Left renal pelvis (tissue), 4 donors: Measurements from ENCODE around the gene TUBB4B. TPM values are rescaled to one million over a fixed set of nuclear protein-coding genes. Genes with fewer than 3 reads are reported as not detected.
"Not testable (repeated sequence)": the region's sequence is repeated elsewhere in the genome, so short reads cannot be mapped to it uniquely, and the experiment has no call there.

Source experiments
- DNase-seq, 4 donors: peaks; one replicate each; pipeline ENCODE4 v3.0.0-alpha.2; 2013; ENCODE audit warnings: low read depth in 4 of 4, low spot score in 3 of 4
- polyA plus RNA-seq, 4 donors: library from polyadenylated mRNA; unstranded; fragments of 120-200 nt; gene quantifications; one replicate each; pipeline ENCODE4 v1.2.1, GENCODE V29; 2013; ENCODE audit not compliant: insufficient read length in 4 of 4

TUBB4B gene
- polyA plus RNA-seq, 4 donors, result 149 to 396 (median 315) TPM

DNA sequence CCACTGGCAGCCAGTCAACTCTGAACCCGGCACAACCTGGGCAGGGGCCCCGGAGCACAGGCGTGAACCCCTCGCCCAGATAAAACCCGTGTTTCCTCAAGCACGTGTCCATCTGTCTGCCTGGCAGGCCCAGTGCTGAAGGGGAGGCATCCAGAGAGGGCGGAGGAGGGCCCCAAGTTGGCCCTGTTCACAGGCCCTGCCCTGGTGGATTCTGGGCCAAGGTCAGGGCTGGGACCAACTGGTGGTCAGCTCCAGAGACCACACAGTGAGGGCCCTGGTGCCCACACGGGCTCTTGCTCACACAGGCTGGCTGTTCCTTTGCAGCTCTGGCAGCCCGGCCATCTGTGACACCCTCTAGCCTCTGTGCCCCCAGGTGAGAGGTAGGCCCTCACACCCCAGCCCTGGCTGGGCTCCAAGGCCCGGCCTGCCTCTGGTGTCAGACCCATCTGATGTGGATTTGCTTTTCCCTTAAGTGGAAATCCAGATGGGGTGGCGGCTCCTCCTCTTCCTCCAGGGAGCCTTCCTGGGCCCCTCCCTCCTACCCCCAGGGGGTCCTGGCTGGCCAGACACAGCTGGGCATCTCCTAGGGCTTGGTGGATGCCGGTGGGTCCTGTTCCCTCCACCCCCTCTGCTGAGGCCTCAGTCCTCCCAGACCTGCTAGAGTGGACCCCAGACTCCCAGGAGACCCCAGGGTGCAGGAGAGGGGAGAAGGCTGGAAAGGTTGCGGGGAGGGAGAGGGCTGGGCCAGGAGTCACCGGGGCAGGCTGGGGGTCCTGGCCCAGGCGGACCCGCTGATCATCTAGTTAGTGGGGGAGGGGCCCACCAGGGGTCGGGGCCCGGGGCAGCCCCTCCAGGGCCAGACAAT lies 9.5 kb downstream of the TUBB4B start:
- DNase-seq, result no peak

DNA sequence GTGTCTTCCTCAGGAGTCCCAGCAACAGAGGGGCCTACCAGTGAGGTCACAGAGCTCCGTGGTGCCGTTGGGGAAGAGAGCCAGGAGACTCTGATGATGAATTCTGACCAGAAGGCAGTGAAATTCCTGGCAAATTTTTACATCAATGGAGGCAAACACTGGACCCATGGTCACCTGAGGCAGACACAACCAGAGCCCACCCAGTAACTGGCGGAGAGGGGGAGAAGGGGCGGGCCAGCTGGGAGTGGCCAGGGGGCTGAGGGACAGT lies 10.0 kb downstream of the TUBB4B start, which contains the start of gene STPG3:
TSS of gene STPG3 (plus strand) at position 93 of the 268 bp plus-strand sequence. CDS start at position 94, 1 bp downstream.
- DNase-seq, result no peak

GRCh38 chr9:137251490-137252268 lies 10.6 kb downstream of the TUBB4B start:
- DNase-seq, result no peak

- DNase-seq, result no peak
These were observed 11.7 kb downstream of the TUBB4B start for GRCh38 chr9:137252555-137253506.

- DNase-seq, result no peak
These were observed 12.9 kb downstream of the TUBB4B start for GRCh38 chr9:137253717-137254623.

DNA sequence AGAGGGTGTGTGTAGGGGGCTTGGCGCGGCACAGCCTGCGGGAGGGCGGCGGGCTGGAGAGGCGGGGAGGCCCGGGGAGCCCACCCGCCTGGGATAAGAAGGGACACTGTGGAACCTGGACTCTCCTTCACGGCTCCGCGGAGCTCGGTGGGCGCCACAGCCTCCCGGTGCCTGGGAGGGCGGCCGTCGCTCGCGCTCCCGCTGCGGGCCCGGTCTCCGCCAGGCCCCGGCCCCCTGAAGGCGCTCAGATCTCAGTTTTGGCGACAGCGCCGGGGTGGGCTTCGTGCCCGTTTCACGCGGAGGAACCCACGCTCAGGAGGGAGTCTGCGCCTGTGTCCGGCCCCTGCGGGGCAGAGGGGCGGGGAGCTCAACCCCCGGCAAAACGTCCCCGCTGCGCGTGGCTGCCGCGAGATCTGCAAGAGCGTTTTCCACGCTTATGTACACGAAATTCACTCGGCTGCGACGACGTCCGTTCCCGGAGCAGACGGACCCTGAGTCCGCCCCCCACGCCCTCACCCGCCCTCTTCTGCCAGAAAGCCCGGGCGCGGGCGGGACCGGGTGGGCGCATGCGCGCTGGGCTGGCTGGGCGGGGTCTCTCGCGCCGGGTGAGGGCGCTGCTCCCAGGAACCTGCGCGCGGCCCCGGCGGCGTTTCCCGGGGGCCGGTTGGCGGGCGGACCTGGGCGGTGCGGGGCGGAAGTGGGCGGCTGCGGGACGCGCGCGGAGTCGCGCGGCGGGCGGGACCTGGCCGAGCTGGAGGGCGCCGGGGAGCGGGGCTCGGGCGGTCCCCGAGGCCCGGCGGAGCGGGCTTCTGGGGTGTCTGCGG lies 13.7 kb downstream of the TUBB4B start, which contains the start of gene NELFB:
TSS of gene NELFB (plus strand) at position 704 of the 824 bp plus-strand sequence.
- peak; percentile 65 to 84 (median 78) for DNase-seq

DNA sequence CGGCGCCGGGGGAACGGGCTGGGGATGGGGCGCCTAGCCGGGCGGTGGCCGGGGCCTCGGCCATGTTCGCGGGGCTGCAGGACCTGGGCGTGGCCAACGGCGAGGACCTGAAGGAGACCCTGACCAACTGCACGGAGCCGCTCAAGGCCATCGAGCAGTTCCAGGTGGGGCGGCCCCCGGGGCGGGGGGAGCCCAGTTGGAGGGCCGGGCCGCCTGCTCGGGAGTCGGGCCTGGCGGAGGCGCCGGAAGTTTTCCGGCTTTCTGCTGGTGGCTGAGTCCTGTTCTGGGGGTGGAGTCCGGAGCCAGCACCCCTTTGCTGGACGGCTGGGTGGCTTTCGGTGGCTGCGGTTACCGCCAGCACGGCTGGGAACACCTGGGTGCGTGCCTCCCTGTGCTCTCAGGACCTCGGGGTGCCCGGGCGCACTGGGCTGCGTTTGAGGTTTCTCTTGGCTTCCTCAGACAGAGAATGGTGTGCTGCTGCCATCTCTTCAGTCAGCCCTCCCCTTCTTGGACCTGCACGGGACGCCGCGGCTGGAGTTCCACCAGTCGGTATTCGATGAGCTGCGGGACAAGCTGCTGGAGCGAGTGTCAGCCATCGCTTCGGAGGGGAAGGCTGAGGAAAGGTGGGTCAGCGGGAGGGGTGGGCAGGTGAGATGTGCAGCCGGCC lies 14.5 kb downstream of the TUBB4B start:
- no peak for DNase-seq

GRCh38 chr9:137256362-137256761 lies 15.3 kb downstream of the TUBB4B start:
- DNase-seq, result no peak

DNA sequence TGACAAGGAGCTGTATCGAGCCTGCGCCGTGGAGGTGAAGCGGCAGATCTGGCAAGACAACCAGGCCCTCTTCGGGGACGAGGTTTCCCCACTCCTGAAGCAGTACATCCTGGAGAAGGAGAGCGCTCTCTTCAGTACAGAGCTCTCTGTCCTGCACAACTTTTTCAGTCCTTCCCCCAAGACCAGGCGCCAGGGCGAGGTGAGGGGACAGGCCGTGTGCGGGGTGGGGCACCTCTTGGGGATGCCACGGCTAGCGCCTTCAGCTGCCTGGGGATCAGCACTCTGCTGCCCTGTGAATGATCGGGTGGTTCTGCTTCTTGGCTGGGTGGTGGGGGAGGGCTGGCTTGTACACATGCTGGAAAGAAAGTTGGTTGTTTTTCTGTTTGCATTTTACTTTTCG lies 15.8 kb downstream of the TUBB4B start:
- DNase-seq, result no peak

DNA sequence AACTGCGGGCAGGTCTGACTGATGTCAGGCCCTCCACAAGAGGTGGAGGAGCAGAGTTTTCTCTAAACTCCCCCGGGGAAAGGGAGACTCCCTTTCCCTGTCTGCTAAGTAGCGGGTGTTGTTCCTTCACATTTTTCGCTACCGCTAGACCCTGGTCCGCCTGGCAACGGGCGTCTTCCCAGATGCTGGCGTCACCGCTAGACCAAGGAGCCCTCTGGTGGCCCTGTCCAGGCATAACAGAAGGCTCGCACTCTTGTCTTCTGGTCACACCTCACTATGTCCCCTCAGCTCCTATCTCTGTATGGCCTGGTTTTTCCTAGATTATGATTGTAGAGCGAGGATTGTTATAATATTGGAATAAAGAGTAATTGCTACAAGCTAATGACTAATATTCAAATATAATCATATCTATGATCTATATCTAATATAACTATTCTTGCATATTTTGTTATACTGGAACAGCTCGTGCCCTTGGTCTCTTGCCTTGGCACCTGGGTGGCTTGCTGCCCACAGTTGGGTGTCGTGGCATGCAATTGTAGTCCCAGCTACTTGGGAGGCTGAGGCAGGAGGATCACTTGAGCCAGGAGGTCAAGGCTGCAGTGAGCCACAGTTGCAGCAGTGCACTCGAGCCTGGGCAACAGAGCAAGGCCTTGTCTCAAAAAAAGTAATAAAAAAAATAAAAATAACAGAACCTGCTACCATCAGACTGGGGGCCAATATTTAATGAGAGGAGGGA lies 21.3 kb downstream of the TUBB4B start:
- DNase-seq, result not testable (repeated sequence)

GRCh38 chr9:137262909-137263285 lies 21.8 kb downstream of the TUBB4B start:
- no peak for DNase-seq

- no peak for DNase-seq
These were observed 22.4 kb downstream of the TUBB4B start for GRCh38 chr9:137263506-137263905.

DNA sequence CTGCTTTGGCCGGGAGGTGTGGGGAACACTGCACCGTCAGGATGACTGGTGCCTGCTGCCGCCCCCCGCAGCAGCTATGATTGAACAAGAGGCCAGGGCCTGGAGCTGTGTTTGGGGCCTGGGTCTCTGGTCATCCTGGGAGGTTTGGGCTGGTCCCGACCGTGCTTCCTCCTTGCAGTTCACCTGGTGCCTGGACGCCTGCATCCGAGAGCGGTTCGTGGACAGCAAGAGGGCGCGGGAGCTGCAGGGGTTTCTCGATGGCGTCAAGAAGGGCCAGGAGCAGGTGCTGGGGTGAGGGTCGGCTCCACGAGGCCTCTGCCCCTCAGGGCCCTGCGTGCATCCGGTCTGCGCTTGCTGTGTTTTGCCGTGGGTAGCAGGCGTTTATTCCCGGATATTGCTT lies 23.0 kb downstream of the TUBB4B start:
- no peak for DNase-seq

GRCh38 chr9:137265496-137266161 lies 24.5 kb downstream of the TUBB4B start:
- no peak for DNase-seq

DNA sequence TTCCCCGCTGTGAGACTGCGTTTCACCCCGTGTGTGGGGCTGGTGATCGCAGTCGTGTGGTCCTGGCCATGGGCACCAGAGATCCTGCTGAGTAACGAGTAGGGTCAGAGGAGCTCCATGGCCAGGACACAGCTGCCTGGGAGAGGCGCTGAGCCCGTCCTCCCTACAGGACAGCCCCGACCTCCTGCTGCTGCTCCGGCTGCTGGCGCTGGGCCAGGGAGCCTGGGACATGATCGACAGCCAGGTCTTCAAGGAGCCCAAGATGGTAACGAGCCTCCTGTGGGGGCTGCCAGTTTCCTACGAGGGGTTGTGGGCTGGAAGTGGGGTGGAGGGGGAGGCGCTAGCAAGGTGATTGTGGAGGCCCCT lies 25.1 kb downstream of the TUBB4B start:
- no peak for DNase-seq

- no peak for DNase-seq
These were observed 25.7 kb downstream of the TUBB4B start for GRCh38 chr9:137266585-137267453.
